Measurements from ENCODE around the gene SPRED1.
"Not testable (repeated sequence)": the region's sequence is repeated elsewhere in the genome, so short reads cannot be mapped to it uniquely, and the experiment has no call there.

Gene SPRED1

DNA sequence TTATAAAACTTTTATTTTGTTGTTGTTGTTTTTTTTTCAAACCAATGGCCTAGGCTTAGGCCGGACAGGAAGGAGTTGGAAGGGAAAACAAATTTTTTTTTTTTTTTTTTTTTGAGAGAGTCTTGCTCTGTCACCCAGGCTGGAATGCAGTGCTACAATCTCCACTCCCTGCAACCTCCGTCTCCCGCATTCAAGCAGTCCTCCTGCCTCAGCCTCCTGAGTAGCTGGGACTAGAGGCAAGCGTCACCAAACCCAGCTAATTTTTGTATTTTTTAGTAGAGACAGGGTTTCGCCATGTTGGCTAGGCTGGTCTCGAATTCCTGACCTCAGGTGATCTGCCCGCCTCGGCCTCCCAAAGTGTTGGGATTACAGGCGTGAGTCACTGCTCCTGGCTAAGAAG lies 15.6 kb upstream of the SPRED1 start:
- DNase-seq, result not testable (repeated sequence)

DNA sequence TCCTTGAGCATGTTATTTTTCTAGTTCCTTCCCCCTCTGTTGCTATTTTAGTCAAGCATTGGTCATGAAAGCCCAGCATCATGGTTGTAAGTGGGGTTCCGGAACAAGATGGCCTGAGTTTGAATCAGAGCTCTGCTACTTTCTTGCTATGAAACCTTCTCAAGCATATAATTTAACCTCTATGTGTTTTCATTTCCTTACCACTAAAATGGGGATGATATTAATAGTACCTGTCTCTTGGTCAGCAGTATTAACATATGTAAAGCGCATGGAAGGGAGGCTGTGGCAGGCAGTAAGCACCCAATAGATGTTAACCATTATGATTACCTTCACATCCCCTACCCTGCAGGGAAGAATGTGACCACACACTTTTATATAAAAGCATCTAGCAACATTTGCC lies 14.3 kb upstream of the SPRED1 start:
- DNase-seq, result no peak

DNA sequence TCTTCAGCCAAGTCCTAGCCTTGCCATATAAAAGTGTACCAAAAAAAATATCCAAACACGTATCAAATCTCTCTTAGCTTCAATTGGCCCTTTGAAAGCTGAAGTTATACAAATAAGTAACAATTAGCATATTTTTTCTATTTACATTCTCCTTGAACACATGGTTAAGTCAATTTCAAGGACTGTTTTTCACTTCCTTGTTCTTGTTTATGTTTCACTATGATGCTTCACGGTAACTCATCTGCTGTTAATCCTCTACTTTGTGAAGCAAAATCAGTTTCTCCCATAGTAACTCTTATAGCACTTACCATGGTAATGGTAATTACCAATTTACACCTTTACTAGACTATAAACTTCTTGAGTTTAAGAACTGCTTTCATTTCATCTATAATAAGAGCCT lies 10.6 kb upstream of the SPRED1 start:
- no peak for DNase-seq

DNA sequence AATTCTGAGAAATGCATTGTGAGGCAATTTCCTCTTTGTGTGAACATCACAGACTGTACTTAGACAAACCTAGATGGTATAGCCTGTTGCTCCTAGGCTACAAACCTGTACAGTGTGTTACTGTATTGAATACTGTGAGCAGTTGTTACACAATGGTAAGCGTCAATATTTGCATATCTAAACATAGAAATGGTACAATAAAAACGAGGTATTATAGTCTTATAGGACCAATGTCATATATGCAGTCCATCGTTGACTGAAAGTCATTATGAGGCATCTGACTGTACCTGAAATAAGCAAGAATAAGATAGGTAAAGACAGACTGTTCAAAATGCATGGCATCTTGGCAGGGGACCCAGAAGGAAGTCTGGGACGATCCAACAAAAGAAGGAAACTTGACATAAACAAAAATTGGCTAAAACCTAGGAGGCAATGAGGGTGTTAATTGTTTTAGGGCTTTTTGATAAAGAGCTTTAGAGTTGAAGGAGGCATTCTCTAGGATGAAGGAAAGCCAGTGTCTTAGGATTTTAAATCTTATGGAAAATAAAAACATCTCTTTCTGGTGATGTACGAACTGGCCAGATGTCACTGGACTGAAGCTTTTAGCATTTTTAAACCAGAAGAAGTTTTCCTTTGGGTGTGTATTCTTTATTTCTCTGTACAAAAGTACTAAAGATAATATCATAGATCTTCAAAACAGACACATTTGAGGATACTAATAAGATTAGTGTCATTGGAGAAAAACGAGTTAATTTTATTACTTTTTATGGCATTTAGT lies 9.2 kb upstream of the SPRED1 start:
- no peak for DNase-seq

DNA sequence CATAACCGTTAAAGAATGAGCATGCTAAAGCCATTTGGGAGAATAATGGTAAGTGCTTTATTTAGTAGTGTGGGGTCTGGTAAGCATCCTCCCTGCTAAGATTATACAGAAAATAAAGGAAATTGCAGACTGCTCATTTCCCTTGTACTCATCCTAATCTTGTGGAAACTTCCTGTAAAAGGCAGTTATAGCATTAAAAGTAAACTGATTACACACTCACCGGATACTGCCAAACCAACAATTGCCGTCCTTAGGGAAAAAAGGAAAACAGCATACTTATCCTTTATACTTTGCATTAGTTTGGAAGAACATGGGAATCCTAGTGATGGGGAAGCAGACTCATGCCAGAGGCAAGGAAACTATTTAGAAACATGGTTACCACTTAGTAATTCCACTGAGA lies 5.3 kb upstream of the SPRED1 start:
- no peak for DNase-seq

DNA sequence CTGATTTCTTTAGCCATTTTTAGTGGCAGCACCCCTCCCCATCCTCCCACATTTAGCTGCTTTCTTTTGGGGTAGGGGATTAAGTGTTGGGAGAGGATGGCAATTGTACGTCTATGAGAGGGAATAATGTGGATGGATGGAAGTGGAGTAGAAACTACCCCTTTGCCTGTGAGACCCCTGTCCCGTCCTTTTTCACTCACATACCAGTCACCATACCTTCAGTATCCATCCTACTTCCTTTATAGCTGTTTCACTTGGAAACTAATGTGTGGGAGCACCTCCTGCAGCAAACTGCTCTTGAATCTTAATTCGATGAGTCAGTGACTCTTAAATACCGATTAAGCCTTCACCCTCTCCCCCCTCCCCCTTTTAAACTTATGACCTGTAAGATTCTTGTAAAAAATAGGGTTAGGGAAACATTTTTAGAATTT lies 730 bp downstream of the SPRED1 start:
- peak; percentile 89 for DNase-seq

DNA sequence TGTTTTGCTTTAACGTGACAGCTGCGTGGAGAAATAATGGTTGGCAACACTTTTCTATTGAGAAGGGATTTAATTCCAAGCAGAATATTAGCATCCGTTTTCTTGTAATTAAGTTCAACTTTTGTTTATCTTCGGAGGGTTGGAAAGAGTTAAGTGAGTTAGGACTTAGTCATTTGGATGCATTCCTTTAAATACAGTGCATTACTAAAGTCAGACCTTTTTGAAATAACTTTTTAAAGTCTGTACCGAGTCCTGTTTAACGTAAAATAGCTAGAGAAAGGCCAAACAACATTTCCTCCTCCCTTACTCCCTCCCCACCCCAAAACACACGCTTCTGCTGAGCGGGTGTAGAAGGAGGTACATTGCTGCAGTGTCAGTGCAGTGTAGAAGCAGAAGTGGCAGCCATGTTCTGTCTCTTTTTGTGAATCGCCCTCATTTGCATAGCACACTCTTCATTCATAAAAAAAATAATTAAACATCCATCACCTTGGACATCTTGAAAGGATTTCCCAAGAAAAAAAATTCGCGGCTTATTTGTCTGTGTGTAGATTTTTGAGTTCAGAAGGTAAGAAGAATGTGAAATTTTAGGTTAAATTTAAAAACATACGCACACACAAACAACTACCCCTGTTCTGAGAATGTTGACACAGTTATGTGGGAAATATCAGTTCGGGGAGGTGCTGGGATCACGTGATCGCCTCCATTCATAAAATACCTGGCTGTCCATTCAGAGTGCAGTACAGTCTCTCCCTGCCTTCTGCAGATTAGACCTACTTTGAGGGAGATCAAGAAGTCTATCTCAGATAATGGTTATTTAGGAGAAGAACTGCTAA lies 1.6 kb downstream of the SPRED1 start:
- DNase-seq, result peak; percentile 72

DNA sequence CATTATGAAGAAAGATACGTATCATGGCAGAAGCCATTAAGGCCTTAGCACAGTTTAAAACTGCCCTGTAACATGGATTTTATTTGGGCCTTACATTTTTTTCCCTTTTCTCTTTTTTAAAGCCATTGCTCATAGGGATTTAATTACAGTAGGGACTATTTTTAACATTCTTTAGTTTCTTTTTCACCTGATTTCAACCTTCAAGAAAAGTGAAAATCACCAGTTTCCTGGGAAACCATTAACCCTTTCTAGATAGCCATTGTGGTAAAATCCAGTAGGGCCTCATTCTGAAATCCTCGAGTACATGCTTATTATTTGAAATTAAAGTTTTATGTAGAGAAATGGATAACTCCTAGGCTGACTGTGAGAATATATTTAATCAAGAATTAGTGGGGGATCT lies 3.1 kb downstream of the SPRED1 start:
- DNase-seq, result no peak

DNA sequence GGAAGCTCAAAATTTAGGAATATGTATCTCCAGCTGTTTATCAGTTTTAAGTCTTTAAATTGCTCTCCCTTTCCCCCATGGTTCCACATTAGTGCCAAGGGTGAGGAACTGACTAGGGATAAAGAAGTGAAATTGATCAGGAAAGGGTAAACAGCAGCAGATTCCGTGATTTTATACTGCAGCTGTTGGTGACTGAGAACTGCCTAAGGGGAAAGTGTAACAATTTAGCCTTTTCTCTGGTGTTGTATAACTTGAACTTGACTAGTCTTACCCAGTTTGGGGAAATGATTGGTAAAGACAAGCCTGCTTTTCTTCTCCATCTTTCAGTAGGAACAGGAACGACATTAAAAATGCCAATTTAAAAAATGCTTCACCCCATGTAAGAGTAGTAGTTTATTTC lies 5.0 kb downstream of the SPRED1 start:
- DNase-seq, result no peak

DNA sequence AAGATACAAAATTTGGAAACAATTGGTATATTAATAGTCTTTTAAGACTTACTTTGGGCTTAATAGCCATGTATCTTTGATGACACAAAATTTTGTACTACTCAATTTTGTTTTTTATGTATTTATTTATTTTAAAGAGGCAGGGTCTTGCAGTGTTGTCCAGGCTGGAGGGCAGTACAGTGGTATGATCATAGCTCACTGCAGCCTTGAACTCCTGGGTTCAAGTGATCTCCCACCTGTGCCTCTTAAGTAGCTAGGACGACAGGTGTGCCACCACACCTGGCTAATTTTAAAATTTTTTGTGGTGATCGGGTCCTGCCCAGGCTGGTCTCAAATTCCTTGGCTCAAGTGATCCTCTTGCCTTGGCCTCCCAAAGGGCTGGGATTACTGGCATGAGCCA lies 6.5 kb downstream of the SPRED1 start:
- no peak for DNase-seq

DNA sequence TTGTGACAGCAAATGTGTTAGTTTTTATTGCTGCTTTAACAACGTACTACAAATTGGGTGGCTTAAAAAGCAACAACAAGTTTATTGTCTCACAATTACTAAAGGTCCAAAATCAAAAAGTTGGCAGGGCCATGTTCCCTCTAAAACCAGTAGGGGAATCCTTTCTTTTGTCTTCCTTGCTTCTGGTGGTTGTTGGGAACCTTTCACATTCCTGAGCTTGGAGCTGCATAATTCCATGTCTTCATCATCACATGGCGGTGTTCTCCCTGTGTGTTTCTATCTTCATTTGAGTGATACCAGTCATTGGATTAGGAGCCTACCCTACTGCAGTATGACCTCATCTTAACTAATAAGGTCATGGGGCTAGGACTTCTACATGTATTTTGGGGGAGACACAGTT lies 7.4 kb downstream of the SPRED1 start:
- DNase-seq, result peak; percentile 89

DNA sequence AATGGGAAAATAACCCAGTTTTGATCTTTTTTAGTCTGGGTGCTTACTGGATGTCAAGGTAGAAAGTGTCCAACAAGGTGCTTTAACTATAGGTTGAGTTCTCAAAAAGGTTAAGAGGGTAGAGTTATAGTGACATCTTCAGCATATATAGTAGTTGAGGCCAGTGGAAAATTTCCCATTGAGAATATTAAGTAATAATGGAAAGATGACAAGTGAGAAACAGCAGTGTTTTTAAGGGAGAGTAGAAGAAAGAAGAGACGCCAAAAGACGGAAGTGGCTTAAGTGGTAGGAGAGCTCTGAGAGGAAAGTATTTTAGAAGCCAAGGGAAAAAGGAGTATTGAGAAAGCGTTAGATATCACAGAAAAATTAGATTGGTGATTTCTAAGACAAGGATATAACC lies 10.6 kb downstream of the SPRED1 start:
- DNase-seq, result no peak

DNA sequence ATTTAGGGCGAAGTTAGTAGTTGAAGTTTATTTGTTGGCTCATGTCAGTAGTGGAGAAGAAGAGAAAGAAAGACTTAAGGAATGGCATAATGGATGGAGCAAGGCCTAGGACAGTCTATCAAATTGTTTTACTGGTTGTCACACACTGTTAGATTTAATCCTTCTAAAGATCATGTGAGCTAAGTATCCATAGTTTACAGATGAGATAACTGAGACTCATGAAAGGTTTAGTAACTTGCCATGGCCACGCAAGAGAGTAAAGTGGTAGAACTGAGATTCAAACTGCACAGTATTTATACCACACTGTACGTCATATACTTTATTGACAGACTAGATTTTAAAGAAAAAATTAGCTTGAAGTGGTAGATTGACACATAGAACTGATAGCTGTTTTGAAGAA lies 11.4 kb downstream of the SPRED1 start:
- DNase-seq, result peak; percentile 93

DNA sequence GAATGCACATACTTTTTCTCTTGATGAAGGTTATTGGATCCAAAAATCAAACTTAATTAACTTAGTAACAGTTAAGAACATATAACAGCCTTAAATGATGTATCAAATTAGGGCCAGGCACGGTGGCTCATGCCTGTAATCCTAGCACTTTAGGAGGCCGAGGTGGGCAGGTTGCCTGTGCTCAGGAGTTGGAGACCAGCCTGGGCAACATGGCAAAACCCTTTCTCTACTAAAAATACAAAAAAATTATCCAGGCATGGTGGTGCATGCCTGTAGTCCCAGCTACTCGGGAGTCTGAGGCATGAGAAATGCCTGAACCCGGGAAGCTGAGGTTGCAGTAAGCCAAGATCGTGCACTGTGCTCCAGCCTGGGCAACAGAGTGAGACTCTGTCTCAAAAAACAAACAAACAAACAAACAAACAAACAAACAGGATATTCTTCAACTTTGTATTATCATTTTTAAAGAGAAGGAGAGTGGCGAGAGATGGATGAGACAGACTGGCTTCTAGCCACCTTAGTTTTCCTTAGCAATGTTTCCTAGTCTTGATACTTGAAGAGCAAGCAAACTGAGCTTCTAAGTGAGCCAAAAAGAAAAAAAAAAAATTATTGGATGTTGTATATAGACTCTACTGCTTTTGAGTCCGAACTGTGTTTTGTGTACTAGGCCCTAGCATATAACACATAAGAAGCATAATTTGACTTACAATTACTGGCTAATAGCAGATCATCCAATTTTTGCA lies 13.8 kb downstream of the SPRED1 start:
- DNase-seq, result no peak

DNA sequence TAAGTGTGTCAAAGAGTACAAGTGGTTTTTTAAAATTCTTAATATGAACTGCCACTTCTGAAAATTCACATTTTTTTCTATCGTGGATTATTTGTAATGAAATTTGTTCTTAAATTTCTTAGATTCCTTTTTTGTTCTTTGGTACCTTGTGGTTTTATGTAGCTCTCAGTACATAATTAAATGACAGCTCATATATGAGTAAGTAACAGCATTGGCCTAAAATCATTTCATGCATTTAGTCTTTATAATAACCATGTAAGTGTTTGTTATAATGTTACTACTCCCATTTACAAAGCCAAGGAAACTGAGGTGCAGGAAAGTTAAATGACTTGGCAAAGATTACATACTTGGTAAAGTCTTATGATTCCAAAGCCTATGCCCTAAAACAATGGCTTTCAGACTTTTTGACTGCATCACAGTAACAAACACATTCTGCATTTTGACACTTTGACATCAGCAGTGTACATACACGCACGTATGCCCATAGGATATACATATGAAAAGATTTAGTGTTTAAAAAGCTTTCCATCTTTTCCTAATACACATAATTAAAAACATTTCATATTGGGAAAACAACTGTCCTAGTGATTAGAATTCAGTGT lies 14.9 kb downstream of the SPRED1 start:
- DNase-seq, result peak; percentile 60

DNA sequence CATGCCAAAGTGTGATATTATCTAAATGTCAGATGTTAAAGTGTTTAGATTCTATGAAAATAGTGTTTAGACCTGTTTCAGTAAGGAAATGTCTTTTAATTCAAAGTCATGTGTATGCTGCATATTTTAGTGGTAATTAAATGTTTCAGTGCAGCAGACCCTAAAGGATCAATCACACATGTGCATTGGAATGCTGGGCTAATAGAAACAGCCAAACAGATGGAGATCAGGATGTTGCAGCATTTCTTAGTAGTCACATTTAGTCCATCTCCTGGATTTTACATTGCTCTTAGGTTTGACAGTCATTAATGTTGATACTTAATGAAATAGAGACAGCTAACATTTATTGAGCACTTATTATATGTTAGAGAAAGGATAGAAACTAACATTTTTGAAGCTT lies 18.5 kb downstream of the SPRED1 start:
- DNase-seq, result no peak

DNA sequence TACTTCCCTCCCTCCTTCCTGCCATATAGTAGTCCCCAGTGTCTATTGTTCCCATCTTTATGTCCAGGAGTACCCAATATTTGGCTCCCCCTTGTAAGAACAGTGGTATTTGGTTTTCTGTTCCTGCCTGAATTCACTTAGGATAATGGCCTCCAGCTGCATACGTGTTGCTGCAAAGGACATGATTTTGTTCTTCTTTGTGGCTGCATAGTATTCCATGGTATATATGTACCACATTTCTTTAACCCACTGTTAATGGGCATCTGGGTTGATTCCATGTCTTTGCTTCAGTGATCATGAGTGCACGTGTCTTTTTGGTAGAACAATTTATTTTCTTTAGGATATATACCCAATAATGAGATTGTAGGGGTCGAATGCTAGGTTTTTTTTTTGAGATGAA lies 19.3 kb downstream of the SPRED1 start:
- DNase-seq, result no peak

DNA sequence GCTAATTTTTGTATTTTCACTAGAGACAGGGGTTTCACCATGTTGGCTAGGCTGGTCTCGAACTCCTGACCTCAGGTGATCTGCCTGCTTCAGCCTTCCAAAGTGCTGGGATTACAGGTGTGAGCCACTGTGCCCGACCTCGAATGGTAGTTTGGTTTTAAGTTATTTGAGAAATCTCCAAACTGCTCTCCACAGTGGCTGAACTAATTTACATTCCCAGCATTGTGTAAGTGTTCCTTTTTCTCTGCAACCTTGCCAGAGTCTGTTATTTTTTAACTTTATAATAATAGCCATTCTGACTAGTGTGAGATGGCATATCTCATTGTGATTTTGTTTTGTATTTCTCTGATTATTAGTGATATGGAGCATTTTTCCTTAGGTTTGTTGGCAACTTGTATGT lies 19.8 kb downstream of the SPRED1 start:
- DNase-seq, result not testable (repeated sequence)

DNA sequence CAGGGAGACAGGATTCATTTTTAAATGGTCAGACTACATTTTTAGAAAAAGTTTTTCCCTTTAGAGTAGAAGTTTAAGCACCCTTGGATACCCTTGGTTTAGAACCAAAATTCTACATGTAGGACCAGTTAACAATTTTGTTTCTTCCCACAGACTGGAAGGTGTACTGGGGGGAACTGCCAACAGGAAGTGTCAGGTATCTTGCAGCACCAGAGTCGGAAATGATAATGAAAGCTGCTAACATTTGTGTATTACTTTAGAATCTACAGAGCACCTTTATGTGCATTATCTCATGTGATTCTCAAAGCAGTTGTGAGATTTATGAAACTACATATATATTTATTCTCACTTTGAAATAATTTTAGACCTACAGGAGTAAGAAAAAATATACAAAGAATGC lies 21.5 kb downstream of the SPRED1 start:
- DNase-seq, result no peak

DNA sequence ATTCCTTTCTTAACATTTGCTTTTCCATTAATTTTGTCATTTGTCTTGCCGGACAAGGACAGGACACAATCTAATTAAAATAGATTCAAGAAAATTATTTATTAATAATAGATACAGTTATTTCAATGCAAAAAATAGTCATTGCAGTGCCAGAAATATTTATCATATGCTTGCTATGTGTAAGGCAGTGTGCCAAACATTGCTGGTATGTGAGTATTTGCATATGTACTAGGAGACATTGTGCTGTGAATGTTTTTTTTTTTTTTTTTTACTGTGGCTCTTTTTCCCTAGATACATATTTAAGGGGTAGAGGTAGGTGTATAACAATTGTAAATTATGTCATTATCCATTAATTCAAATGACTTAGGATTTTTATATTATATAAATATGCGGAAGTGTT lies 23.3 kb downstream of the SPRED1 start:
- DNase-seq, result peak; percentile 88

DNA sequence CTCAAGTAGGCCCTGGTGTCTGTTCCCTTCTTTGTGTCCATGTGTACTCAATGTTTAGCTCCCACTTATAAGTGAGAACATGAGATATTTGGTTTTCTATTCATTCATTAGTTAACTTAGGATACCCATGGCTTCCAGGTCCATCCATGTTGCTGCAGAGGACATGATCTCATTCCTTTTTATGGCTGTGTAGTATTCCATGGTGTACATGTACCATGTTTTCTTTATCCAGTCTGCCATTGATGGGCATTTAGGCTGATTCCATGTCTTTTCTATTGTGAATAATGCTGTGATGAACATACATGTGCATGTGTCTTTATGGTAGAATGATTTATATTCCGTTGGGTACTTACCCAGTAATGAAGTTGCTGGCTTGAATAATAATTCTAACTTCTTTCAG lies 24.6 kb downstream of the SPRED1 start:
- DNase-seq, result not testable (repeated sequence)

DNA sequence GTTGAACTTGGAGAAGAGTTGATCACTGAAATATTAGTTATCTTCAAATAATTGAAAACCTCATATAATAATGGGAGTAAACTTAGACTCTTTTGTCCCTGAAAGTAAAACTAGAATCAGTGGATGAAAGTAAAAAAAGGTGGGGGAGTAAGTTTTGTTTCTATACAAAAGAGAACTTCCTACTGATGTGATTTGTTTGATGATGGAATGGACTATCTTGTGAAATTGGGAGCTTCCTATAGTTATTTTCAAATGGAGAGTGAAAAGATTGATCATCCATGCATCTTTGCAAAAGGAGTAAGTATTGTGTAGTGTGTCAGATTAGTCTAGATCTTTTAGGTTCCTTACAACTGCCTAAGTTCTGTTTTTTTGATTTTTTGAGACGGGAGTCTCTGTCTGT lies 28.4 kb downstream of the SPRED1 start:
- DNase-seq, result no peak

DNA sequence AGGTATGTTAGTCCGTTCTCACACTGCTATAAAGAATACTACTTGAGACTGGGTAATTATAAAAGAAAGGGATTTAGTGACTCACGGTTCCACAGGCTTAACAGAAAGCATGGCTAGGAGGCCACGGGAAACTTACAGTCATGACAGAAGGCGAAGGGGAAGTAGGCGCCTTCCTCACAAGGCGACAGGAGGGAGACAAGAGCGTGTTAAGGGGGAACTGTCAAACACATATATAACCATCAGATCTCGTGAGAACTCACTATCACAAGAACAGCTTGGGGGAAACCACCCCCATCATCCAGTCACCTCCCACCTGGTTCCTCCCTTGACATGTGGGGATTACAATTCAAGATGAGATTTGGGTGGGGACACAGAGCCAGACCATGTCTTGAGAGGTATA lies 30.4 kb downstream of the SPRED1 start:
- peak; percentile 28 for DNase-seq

Data from fibroblast of skin of right biceps (primary cell).